Spinal cord (tissue), 10 donors: Measurements from ENCODE around the gene CREB3L1. TPM values are rescaled to one million over a fixed set of nuclear protein-coding genes. Genes with fewer than 3 reads are reported as not detected.
A peak's percentile ranks its signal among the peaks of the same experiment; 100 is the strongest.

ENCODE experiments used
- DNase-seq, 6 donors: peaks; one replicate each; pipeline versions ENCODE4 v3.0.0 to v3.0.0-alpha.2; 2013 to 2015; ENCODE audit warnings: low spot score in 6 of 6, low read depth in 4 of 6
- H3K27ac ChIP-seq: one replicate; pipeline ENCODE4 v1.5.1; 2013; ENCODE audit warnings: low read depth, low read length, control low read depth
- H3K27me3 ChIP-seq: one replicate; pipeline ENCODE4 v1.6.1; 2013; ENCODE audit warnings: low read length; ENCODE audit not compliant: control insufficient read depth, insufficient read depth
- H3K36me3 ChIP-seq: one replicate; pipeline ENCODE4 v1.6.1; 2013; ENCODE audit warnings: low read length; ENCODE audit not compliant: control insufficient read depth, insufficient read depth
- H3K4me1 ChIP-seq: one replicate; pipeline ENCODE4 v1.6.1; 2013; ENCODE audit warnings: low read length; ENCODE audit not compliant: control insufficient read depth, insufficient read depth
- H3K4me3 ChIP-seq: one replicate; pipeline ENCODE4 v1.5.1; 2013; ENCODE audit warnings: low read depth, low read length, control low read depth
- H3K9me3 ChIP-seq: one replicate; pipeline ENCODE4 v1.6.1; 2013; ENCODE audit warnings: low read length; ENCODE audit not compliant: control insufficient read depth, insufficient read depth
- WGBS: methylation state at CpG from one replicate; pipeline ENCODE4 v1.1.5; 2013; ENCODE audit warnings: missing lambda C conversion rate; ENCODE audit not compliant: insufficient coverage; 5-methylcytosine and 5-hydroxymethylcytosine counted together
- polyA plus RNA-seq, 2 donors: library from polyadenylated mRNA; unstranded; fragments of 120-200 nt; gene quantifications; one replicate each; pipeline ENCODE4 v1.2.1, GENCODE V29; 2013; ENCODE audit not compliant: insufficient read length in 2 of 2
- total RNA-seq, 2 donors: library from RNA; depleted of rRNA in 1 of 2; stranded (reverse); fragments of 120-200 nt in 1 of 2; fragments of >200 nt in 1 of 2; gene quantifications; one replicate each; pipeline versions ENCODE4 v1.2.3 to v1.2.4, GENCODE V29; 2013 to 2014
- donor health status: healthy.

Gene CREB3L1
- total and polyA plus RNA-seq, 4 donors: 12.2 to 21.5 (median 14.0) TPM

DNA sequence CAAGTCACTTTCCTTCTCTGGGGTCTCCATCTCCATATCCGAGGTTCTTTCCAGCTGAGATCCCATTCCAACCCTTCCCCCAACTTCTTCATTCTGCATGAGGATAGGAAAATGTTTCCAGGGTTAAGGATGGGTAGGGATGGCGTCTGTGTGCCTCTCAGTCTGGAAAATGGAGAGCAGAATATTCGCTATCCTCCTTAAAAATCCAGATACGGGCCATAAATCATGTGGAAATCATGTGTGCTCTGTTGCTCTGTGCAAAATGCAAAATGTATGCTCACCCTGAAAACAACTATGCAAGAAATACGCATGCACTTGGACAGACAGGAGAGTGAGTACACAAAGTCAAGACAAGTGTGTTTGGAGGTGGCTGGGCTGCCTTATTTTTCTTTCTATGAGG lies 3.2 kb downstream of the CREB3L1 start:
- H3K9me3 ChIP-seq: no peaks in the 10 kb centered on the region
- peaks cover 18% of the 10 kb centered on the region for H3K27me3 ChIP-seq
- peaks cover 46% of the 10 kb centered on the region for H3K4me1 ChIP-seq
- H3K27ac ChIP-seq: peak overlapping the region; percentile 68
- no peaks in the 10 kb centered on the region for H3K36me3 ChIP-seq
- peak overlapping the region; percentile 6 for H3K4me3 ChIP-seq
- DNase-seq: no peak
- WGBS: 59% methylated on average over 3 of the region's 5 CpGs

DNA sequence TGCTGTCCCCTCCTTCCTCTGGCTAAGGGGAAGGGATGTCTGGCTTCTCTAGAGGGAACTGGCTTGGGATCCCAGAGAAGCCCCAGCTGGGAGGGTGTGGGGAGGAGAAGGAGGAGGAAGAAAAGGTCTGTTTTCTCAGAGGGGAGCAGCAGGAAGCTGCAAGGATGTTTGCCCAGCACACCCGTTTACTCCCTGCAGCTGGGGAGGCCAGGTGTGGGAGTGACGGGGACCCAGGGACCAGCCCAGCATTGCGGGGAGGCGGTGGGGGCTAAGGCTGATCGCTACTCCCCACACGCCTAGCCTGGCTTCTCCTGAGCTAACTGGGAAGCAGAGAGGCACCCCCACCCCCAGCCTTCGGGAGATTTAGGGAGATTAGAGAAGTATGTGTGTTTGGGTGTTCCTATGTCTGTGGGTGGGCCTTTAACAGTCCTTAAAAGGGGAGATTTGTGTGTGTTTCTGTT lies 3.9 kb downstream of the CREB3L1 start:
- Histone ChIP-seq H3K4me3 (peak overlapping the region; percentile 6), H3K27me3 (peaks cover 16% of the 10 kb centered on the region), H3K4me1 (peaks cover 45% of the 10 kb centered on the region), H3K36me3 (no peaks in the 10 kb centered on the region), H3K9me3 (no peaks in the 10 kb centered on the region), H3K27ac (peak overlapping the region; percentile 68)
- peak in 1 of 6 donors; percentile 50 for DNase-seq
- WGBS: 2% methylated on average over 3 of the region's 7 CpGs

DNA sequence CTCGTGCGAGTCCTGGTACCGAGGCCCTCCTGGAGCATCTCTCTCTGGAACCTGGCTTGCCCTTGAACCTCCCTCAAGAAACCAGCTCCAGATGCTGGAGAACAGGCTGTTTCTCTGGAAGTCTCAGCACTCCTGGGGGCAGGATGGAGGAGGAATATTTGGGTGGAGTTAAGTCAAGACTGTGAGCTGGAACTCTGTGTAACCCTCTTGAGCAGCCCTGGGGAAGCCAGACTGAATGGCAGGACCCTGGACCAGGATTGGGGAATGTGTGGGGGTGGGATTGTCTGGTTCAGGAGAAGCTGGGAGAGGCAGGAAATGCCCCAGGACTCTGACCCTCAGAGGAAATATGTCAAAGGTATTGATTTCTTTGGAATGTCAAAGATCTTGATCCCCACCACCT lies 7.7 kb downstream of the CREB3L1 start:
- H3K27ac ChIP-seq: no peak overlapping the region
- no peaks in the 10 kb centered on the region for H3K36me3 ChIP-seq
- no CpG with 5 or more reads among the region's 3 CpGs for WGBS

GRCh38 chr11:46285594-46286033 lies 8.2 kb downstream of the CREB3L1 start:
- H3K27ac ChIP-seq: no peak overlapping the region

More for the DNA sequence above, 7.7 kb downstream of the CREB3L1 start:
- DNase-seq: no peak
- H3K4me3 ChIP-seq: no peak overlapping the region
- H3K27me3 ChIP-seq: no peaks in the 10 kb centered on the region
- H3K4me1 ChIP-seq: peaks cover 13% of the 10 kb centered on the region
- no peaks in the 10 kb centered on the region for H3K9me3 ChIP-seq

DNA sequence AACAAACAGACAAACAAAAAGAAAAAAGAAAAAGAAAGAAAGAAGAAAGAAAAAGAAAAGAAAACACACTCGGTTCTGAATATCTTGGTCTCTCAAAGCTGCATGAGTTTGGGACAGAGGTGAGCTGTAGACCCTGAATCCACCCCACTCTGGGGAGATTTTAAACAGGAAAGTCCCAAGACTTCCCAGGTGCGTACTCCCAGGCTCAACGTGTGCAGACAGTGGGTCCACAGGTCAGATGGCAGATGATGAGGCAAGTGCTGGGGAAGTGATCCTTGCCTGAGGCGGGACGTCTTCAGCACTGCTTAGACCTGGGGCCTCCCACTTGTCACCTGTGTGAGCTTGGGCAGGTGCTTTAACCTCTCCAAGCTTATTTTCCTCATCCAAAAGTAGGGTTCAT lies 9.3 kb downstream of the CREB3L1 start:
- Histone ChIP-seq H3K27ac (no peak overlapping the region), H3K4me3 (no peak overlapping the region), H3K27me3 (no peaks in the 10 kb centered on the region), H3K9me3 (no peaks in the 10 kb centered on the region), H3K4me1 (peaks cover 15% of the 10 kb centered on the region), H3K36me3 (no peaks in the 10 kb centered on the region)
- DNase-seq: no peak
- WGBS: 76% methylated on average over 3 of the region's 5 CpGs

More at GRCh38 chr11:46285594-46286033, 8.2 kb downstream of the CREB3L1 start:
- Histone ChIP-seq H3K9me3 (no peaks in the 10 kb centered on the region), H3K36me3 (no peaks in the 10 kb centered on the region), H3K4me1 (peaks cover 16% of the 10 kb centered on the region), H3K27me3 (no peaks in the 10 kb centered on the region), H3K4me3 (no peak overlapping the region)
- DNase-seq: no peak
- 72% methylated on average over 10 of the region's 11 CpGs for WGBS

- Histone ChIP-seq H3K36me3 (peaks cover 2% of the 10 kb centered on the region), H3K4me3 (no peak overlapping the region), H3K27me3 (no peaks in the 10 kb centered on the region), H3K27ac (no peak overlapping the region), H3K9me3 (no peaks in the 10 kb centered on the region), H3K4me1 (peaks cover 19% of the 10 kb centered on the region)
- 97% methylated on average over 4 of the region's 5 CpGs for WGBS
- DNase-seq: no peak
Measured at GRCh38 chr11:46288451-46288850, 11.0 kb downstream of the CREB3L1 start.

- DNase-seq: no peak
- H3K27me3 ChIP-seq: no peaks in the 10 kb centered on the region
- no peak overlapping the region for H3K4me3 ChIP-seq
- peak overlapping the region; percentile 68 for H3K27ac ChIP-seq
- WGBS: 100% methylated on average over 2 of the region's 2 CpGs
- peaks cover 27% of the 10 kb centered on the region for H3K4me1 ChIP-seq
- peaks cover 2% of the 10 kb centered on the region for H3K36me3 ChIP-seq
- H3K9me3 ChIP-seq: no peaks in the 10 kb centered on the region
Measured at GRCh38 chr11:46290011-46290410, 12.5 kb downstream of the CREB3L1 start.

DNA sequence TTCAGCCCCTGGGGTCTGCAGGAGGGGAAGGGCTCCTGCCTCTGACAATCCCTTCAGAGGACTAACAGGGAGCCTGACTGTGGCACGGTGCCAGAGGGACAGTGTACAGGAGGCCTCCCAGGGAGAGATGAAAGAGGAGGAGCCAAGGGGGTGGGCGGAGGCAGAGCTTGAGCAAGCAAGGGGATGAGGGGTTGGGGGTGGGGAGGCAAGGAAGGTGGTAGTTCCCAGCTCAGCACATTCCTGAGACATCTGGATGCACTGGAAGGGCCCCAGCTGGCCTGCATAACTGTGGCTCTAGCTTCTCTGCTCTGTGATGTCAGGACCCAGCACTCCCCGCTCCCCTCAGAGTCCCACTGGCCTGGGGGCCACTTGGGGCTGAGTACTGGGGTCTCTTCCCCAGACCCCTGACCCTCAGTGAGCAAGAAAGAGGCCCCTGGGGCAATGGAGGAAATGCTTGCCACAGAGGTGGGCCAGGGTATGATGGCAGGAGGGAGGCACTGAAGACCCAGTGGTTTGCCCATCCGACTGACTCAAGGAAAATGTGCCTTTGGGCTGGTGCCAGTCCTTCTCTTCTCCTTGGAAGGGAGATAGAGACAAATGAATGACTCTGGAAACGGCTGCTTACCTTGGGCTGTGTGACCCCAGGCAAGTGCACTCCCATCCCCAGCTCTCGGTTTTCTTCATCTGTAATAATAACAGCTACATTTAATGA lies 13.3 kb downstream of the CREB3L1 start:
- Histone ChIP-seq H3K9me3 (no peaks in the 10 kb centered on the region), H3K27ac (peak overlapping the region; percentile 86), H3K4me1 (peaks cover 34% of the 10 kb centered on the region), H3K36me3 (peaks cover 2% of the 10 kb centered on the region), H3K27me3 (no peaks in the 10 kb centered on the region), H3K4me3 (no peak overlapping the region)
- 39% methylated on average over 4 of the region's 6 CpGs for WGBS
- peak in 2 of 6 donors; percentile 25 to 80 for DNase-seq

- WGBS: 50% methylated on average over 9 of the region's 10 CpGs
- Histone ChIP-seq H3K9me3 (no peaks in the 10 kb centered on the region), H3K27ac (peak overlapping the region; percentile 86), H3K36me3 (peaks cover 2% of the 10 kb centered on the region), H3K4me1 (peaks cover 42% of the 10 kb centered on the region), H3K27me3 (peaks cover 6% of the 10 kb centered on the region), H3K4me3 (no peak overlapping the region)
- DNase-seq: peak in 1 of 6 donors; percentile 51
Measured at GRCh38 chr11:46291441-46292150, 14.1 kb downstream of the CREB3L1 start.
